CD4-positive, alpha-beta T cell treated with Interleukin-21 for 1 hour (primary cell): ENCODE results near the gene PHF5A.
"Not testable (repeated sequence)": the region's sequence is repeated elsewhere in the genome, so short reads cannot be mapped to it uniquely, and the experiment has no call there.

Experiments used
- DNase-seq: peaks from one replicate; pipeline ENCODE4 v3.0.0-alpha.2; 2020

Gene PHF5A

DNA sequence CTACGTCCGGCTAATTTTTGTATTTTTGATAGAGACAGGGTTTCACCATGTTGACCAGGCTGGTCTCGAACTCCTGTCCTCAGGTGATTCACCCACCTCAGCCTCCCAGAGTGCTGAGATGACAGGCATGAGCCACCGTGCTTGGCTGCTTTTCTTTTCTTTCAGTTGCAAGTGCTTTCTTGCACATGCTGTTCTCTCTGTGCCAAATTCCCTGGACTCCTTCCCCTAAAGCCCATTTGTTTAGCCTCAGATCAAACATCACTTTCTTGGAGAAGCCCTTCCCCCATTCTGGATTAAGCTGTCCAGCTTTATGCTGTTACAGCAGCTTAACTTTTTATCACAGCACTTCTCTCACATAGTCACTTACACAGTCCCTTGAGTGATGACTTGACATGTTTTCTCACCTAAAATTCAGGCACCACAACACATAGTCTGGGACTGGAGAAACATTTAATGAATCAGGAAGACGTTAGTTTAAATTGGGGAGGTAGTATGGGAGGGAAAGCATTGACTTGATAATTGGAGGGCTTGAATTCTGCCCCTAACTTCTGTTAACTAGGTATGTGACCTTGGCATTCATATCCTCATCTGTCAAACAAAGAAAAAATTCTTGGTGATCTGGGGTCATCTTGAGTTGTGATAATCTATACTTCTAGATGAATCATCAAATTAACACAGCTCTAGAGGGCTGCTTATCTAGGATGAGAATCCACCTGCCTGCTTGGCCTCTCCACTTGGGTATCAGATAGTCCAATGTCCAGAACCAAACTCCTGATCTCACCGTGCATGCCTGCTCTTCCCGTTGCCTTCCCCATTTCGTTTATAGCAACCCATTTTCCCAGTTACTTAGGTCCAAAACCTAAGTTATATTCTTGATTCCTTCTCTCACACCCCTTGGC lies 18.8 kb upstream of the PHF5A start:
- DNase-seq = no peak

DNA sequence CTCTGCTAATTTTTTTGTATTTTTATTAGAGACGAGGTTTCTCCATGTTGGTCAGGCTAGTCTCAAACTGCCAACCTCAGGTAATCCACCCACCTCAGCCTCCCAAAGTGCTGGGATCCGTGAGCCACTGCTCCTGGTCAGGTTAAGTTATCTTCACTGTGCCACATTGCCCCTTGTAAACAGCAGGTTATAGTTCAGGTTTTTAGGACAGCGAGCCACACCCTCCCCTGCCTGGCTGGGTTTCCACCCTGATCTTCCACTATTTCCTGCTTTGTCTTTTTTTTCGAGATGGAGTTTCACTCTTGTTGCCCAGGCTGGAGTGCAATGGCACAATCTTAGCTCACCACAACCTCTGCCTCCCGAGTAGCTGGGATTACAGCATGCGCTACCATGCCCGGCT lies 16.5 kb upstream of the PHF5A start:
- DNase-seq = no peak

DNA sequence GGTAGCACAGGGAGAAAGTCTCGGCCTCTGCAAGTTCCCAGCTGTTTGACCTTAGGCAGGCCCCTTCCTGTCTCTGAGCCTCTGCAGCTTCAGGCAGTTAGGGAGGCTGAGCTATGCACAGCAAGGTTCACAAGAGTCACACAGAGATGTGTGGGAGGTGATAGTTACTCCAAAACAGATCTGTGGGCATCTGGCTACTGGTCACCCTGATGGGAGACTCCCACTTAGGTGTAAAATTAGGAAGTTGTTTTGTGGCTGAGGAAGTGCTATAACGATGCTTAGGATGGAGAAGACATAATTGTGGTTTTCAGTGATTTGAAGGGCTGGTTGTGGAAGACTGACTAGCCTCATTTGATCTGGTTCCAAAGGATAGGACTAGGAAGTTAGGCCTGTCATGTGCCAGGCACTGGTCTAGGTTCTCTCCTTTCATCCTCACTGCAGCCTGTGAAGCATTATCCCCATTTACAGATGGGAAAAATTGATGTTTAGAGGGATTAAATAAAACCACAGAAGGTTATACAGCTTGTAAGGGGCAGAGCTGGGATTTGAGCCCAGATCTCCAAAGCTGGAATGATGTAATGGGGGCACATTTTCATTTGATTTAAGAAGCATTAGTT lies 13.9 kb upstream of the PHF5A start:
- DNase-seq = no peak

DNA sequence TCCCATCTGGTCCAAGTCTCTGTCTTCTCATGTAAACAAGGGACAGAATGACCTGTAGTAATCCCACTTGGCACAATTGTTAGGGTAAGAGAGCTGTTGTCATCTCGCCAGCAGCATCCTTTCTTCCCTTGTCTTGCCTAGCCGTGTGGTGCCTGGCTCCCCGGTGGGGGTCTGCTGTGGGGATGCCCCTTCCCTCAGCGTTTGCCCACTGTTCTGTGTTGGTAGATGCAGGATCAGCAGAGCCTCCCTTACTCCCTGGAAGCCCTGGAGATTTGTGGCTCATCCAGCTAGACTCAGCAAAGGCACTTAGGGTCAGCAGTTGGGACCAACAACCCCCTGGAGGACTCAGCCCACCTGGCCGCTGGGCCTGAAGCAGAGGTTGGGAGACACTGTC lies 13.4 kb upstream of the PHF5A start:
- no peak for DNase-seq

DNA sequence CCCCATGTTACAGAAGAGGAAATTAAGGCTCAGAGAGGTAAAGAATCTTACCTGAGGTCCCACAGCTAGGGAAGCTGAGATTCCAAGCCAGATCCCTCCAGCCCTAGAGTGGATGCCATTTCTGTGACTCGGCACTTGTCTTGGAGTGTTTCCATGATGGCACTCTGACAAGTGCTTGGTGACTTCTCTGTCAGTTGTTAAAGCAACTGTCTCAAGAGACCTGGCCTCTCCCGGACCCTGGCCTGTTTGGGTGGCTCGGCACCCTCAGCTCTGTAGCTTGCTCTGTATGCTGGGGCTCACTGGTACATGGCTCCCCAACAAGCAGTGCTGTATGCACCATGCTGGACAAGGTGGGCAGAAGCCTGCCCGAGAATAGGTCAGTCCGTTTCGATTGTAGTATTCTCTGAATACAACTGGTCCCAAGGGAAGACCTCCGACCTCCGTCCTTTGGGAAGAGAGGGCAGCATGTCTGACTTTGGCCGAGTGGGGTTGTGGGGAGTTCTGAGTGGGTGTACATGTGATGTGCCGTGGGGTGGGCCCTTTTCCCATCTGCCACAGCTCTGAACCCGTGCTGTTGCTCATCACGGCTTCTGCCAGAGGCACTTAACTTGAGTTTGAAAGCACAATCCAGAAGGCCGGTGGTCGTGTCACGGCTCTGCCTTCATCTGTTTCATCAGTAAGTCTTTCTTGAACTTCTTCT lies 12.8 kb upstream of the PHF5A start:
- no peak for DNase-seq

DNA sequence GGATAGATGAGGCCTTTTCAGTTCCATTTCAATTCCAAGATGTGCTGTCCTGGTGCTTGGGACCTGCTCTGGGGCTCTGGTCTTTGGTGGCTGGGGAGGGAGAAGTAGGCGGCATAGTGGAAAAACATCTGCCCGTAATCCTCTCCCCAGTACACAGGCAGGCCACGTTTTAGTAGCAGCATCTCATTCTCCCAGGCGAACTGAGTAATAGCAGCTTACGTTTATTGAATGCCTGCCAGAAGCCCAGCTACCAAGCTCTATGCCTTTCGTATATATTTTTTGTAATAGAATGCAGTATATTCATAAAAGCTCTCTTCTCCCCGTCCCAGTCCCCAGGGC lies 11.9 kb upstream of the PHF5A start:
- no peak for DNase-seq

DNA sequence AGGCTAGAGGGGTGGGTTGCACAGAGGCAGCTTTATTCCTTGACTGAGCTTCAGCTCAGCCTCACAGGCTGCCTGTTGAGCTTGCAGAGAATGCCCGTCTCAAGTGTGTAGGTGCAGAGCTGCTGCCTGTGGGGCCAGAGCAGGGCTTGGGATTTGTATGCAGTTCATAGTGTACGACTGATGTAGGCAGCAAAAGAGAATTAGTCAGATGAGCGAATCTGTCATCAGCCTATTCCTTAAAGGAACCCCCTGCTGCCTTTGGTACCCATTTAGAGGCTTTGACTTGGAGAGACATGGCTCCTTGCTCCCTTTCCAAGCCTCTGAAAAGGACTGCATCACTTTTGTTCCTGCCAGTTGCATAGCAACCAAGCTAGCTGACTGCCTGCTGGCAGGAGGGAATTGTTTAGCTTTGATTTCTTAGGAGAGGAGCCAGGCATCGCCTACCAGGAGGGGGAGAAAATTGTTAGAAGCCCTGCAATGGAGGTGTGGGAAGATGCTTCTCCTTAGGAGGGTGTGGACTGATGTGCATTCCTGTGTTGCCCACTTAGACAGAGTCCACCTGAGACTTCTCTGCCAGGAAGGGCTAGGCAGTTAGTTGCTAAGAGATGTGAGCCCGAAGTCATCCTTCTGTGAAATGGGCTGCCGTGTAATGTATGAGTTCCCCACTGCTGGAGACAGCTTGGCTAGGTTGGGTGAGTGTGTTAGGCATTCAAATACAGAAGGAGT lies 11.3 kb upstream of the PHF5A start:
- no peak for DNase-seq

DNA sequence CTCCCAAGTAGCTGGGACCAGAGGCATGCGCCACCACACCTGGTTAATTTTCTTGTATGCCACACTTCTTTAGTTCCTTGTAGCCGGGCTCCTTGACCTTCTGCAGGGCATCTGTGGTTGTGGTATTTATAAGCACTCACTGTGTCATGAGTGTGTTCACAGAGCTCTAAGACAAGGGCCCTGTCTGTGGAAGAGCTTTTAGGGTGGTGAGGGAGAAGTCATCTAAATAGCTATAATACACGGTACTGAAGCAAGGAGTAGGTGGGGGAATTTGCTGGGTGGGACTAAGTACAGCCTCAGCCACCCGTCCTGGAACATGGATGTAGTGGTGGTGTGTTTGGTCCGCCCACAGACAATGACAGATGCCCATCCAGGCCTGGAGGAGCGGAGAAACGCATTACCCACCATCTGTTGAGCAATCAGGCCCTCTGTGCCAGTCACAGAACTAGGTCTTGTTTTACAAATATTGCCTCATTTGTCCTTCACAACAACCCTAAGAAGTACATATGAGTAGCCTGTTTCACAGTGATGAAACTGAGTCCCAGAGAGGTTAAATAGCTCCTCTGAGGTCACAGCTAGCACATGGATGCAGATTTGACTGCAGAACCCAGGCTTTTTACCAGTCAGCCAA lies 10.5 kb upstream of the PHF5A start:
- DNase-seq = no peak

DNA sequence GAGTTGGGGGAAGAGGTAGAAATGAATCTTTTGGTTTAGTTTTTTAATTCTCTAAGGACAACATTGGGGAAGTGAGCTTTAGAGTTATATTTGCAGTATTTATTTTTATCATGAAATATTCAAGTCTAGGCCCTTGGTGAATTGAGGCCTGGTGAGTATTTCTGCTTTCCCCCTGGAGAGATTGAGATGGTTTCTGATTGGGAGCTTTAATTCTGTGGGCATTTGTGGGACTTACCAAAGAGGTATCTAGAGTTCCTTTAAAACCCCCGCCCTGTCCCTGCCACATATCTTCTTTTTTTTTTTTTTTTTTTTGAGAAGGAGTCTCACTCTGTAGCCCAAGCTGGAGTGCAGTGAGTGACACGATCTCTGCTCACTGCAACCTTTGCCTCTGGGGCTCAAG lies 10.0 kb upstream of the PHF5A start:
- no peak for DNase-seq

DNA sequence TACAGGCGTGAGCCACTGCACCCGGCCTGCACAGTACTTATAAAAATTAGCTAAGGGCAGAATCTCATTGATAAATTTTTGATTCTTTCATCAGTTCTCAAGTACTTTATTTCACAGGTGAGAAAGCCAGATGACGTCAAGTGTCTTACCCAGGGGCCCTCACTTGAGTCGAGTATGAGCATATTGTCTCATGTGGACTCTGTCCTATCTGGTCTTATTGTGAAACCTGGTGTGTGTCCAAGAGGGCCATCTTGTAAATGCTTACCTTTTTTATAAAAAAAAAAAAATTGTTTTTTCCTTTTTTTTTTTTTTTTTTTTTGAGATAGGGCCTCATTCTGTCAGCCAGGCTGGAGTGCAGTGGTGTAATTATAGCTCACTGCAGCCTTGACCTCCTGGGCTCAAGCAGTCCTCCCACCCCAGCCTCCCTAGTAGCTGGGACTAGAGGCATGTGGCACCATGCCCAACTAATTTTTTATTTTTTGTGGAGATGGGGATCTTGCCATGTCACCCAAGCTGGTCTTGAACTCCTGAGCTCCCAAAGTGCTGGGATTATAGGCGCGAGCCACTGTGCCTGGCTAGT lies 6.5 kb upstream of the PHF5A start:
- DNase-seq = no peak

DNA sequence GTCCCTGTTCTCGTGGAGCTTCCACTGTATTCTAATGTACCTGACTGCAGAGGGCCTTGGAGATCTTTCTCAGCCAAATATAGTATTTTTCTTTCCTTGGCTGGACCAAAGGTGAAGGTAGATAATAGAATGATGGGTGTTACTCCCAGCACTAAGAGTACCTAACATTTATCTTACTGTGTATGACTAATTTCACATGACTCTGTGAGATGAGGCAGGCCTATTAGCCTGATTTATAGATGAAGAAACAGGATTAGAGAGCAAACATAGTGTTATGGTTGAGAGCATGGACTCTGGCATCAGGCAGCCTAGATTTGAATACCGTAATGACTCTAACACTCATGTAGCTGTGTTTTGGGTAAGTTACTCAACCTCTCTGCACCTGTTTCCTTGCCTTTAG lies 3.1 kb upstream of the PHF5A start:
- no peak for DNase-seq

DNA sequence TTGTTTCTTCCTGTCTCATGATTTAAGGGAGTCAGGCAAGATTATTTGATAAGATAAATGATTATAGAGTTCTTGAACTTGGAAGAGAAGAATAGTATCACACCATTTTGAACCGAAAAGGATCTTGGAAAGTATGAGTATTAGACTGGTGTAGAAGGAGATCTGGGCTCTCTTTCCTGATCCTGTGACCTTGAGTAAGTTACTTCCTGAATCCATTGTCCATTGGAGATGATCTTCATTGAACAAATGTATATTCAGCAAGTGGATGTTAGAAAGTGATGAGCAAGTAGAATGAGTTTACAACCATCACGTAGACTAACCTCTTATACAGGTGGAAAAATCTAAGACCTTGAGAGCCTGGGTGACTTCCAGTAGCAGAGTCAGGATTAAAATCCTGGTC lies 2.4 kb upstream of the PHF5A start:
- DNase-seq = no peak

DNA sequence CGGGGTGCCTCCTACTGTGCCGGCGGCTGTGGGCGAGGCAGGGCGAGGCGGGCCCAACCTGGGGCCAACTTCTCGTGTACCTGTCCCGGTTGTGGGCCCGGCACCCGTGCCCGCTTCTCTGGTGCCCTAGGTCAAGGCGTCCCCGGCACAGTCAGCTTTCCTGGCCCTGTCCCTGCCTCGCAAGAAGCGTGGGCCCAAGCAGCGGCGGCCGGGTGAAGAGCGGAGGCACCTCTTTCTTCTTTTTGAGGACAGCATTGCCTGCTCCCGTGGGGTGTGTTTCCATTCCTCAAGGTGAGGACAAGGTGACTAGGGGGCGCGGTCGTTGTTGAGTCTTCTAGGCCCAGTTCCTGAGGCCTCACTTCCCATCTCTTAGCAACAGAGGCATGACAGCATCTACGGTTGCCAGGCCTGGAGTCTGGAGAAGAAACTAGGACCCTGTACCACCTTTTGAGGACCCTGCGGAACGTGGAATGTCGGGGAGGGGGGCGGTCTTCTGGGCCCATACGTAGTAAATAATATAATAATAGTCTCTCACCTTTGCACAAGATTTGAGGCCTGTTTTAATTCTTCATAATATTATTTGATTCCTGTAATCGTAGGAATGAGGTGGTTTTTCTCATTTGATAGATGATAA lies 843 bp upstream of the PHF5A start:
- DNase-seq = no peak

DNA sequence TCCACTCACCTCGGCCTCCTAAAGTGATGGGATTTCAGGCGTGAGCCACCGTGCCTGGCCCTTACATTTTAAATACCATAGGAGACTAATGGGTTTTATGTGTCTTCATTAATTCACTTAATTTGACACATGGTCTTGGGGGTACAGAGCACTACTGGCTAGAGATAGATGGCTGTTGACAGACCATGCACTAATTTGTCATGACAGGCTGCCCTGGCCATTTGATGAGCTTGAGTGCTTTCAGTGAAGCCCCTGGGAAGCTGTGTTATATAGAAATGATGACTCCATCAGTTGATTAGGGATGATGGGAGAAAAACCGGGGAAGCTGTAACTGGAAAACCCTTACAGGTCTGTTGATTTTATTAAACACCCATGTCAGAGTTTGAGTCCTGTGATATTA lies 6.6 kb downstream of the PHF5A start:
- DNase-seq = no peak

DNA sequence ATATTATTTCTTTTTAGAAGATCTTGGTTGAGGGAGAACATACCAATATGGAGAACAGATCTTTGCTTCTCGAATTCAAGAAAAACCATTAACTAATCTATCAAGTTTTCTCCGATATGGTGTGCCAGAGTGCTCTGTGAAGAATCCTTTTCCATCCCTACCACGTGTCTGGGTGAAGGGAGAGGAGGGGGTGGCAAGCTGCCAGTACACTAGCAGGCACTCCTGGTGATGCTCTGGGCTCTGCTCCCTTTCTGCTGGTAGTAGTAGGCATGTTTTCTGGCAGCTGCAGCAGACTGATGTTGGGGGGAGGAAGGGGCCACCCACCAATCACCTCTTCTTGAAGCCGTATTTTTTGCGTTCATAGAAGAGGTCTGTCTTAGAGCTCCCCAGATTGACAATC lies 8.4 kb downstream of the PHF5A start:
- DNase-seq = not testable (repeated sequence)

DNA sequence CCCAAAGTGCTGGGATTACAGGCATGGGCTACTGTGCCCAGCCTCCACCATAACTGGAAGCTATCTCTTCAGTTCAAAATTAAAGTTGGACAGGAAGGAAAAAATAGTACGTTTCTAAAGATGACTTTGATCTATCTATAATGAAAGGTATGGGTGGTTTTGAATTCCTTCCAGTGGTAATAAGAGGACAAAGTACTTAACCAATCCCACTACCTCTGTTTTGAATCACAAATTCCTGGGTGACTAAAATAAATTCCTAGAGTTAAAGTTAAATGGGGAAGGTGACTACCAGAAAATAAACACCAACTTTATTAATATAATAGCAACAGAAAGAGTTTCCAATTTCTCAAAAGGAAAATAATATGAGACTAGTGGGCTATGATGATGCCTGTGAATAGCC lies 9.1 kb downstream of the PHF5A start:
- DNase-seq = no peak

DNA sequence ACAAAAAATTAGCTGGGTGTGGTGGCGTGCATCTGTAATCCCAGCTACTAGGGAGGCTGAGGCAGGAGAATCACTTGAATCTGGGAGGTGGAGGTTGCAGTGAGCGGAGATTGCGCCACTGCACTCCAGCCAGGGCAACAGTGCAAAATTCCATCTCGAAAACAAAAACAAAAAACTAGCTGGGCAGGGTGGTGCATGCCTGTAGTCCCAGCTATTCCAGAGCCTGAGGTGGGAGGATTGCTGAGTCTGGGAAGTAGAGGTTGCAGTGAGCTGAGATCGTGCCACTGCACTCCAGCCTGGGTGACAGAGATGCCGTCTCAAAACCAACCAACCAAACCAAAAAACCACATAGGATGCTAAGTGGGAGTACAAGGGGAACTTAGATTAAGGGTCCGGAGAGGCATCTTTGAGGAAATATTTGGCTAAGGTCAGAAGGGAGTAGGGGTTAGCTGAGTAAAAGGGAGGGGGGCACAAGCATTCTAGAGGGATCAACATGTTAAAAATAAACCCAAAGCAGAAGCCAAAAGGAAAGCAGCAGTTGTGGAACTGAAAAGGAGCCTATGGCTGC lies 10.2 kb downstream of the PHF5A start:
- DNase-seq = no peak

DNA sequence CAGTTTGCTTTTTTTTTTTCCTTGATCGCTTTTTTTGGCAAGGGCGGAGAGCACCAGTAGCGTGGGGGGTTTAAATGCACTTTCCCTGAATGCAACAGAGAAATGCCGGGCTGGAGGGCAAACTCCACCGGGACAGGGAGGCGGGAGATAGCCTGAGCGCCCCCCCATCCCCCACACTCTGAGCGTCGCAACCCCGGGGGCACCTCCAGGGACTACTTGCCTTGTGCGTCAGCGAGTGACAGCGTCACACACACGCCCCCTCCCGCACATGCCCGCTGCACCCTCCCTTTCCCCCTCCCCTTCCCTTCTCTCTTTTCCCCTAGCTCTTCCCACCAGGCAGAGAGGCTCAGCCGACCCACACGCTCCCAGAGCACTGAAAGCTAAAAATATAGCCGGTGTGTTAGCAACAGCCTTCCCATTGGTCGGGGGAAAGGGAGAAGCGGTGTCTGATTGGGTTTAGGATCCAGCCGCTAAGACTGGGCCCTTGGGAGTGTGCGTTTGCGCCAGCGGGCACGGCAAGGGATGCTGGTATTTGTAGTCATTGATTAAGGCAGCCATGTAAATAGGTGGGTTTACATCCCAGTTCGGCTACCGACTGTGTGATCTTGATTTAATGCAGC lies 20.2 kb downstream of the PHF5A start:
- DNase-seq = peak; percentile 96

DNA sequence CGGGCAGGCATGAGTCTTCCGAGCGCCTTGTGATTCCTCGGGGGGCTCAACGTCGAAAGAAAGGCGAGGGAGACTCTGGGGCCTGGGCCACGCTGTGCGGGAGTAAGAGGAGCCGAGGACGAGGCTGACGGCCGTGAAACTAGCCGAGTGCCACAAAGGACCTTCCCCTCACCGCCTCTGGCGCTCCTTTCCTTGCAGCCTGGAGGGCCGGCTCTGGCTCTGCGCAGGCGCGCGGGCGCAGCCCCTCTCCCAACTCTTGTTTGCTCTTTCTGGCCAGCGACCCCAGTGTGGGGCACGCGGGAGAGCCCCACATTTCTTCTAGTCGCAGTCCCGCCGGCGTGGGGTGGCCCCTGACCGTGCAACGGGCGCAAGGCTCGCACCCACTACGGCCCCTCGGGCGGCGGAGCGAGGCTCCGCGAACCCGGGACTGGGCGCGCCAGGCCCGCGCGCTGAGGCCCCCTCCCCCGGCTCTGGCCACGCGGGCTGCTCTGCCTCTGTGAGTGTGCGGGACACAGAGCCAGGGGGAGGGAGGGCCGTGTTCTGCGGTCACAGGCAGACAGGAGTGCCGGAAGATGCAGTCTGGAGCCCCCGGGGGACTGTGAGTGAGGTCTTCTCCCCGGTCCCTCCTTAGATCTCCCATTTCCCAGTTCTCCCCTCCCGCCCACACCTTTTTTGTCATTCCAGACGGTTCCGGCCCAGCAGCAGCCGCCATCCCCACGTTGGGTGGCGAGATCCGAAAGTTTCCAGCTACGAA lies 20.9 kb downstream of the PHF5A start:
- peak; percentile 61 for DNase-seq

DNA sequence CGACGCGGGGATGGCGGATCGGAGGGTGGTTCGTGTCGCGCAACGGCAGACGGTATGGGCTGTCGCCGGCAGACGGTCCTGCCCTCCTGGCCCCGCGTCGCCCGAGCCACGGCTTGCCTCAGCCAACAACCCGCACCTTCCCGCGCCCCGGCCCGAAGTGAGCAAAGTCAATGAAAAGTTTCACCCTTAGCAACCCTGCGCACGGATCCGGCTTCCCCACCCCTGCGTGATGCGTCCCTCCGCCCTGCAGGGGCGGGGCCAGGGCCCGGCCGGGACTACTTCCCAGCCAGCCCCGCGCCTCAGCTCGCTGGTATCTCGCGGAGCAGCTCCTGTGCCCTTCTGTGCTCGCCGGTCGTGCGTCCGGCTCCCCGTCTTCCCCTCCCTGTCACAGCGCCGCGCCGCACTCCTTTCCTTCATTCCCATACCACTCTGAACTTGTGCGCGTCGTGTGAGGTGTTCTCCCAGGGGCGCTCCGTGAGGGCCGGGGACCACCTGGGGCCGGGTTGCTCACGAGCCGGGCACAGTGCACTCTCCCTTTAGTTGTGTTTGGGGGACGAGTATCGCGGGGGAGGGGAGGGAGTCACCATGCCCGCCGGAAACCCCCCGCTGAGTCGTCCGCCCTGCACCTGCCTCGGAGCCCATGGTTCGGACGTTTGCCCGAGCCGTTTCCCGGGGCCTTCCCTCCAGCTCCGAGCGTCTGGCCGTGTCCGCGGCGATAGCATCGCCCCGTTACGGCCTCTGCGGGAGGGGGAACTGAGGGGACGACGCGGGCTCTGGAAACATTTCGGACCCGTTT lies 21.7 kb downstream of the PHF5A start, which contains the start of gene TOB2:
TSS of gene TOB2 (minus strand) at position 163 of the 796 bp plus-strand sequence. CDS start 9,456 bp downstream, outside the sequence.
- peak; percentile 96 for DNase-seq
